ENCODE data around the gene MYO18B.

Gene MYO18B

GRCh38 chr22:25908755-25909154 is 166.8 kb downstream of the MYO18B start:
- DNase-seq = no peak

GRCh38 chr22:25909614-25910387 is 167.8 kb downstream of the MYO18B start:
- no peak for DNase-seq

- DNase-seq = no peak
Measured at GRCh38 chr22:25911243-25911972, 169.4 kb downstream of the MYO18B start.

GRCh38 chr22:25919452-25919851 is 177.5 kb downstream of the MYO18B start:
- no peak for DNase-seq

- DNase-seq = no peak
Measured at GRCh38 chr22:25922141-25922540, 180.2 kb downstream of the MYO18B start.

- no peak for DNase-seq
Measured at GRCh38 chr22:25923914-25924313, 181.9 kb downstream of the MYO18B start.

- DNase-seq = no peak
Measured at GRCh38 chr22:25928038-25928437, 186.1 kb downstream of the MYO18B start.

- no peak for DNase-seq
Measured at GRCh38 chr22:25929321-25929878, 187.4 kb downstream of the MYO18B start.

GRCh38 chr22:25930083-25930482 is 188.1 kb downstream of the MYO18B start:
- no peak for DNase-seq

GRCh38 chr22:25930788-25931310 is 188.9 kb downstream of the MYO18B start:
- DNase-seq = no peak

GRCh38 chr22:25933158-25933788 is 191.3 kb downstream of the MYO18B start:
- DNase-seq = no peak

- DNase-seq = no peak
Measured at GRCh38 chr22:25935266-25936058, 193.5 kb downstream of the MYO18B start.

GRCh38 chr22:25938151-25938550 is 196.2 kb downstream of the MYO18B start:
- no peak for DNase-seq

GRCh38 chr22:25939384-25939783 is 197.4 kb downstream of the MYO18B start:
- DNase-seq = no peak

- no peak for DNase-seq
Measured at GRCh38 chr22:25940479-25940878, 198.5 kb downstream of the MYO18B start.

GRCh38 chr22:25941365-25941960 is 199.5 kb downstream of the MYO18B start:
- DNase-seq = no peak

- no peak for DNase-seq
Measured at GRCh38 chr22:25942115-25942855, 200.3 kb downstream of the MYO18B start.

- no peak for DNase-seq
Measured at GRCh38 chr22:25942856-25943411, 200.9 kb downstream of the MYO18B start.

- DNase-seq = no peak
Measured at GRCh38 chr22:25950111-25950510, 208.1 kb downstream of the MYO18B start.

- no peak for DNase-seq
Measured at GRCh38 chr22:25953276-25953675, 211.3 kb downstream of the MYO18B start.

- no peak for DNase-seq
Measured at GRCh38 chr22:25953919-25954318, 211.9 kb downstream of the MYO18B start.
